Measurements from ENCODE around the gene CACNB4.

- TF ChIP-seq TCF12 (IDR thresholded peaks at IDR 0.05; ENCODE audit: low read depth, low read length) (no peak), SMC3 (IDR thresholded peaks at IDR 0.05; ENCODE audit: borderline replicate concordance, low read length) (no peak), CEBPZ (IDR thresholded peaks at IDR 0.05; ENCODE audit: low read depth, low read length) (no peak), CTCF (IDR thresholded peaks at IDR 0.05 in 2 of 3, conservative IDR thresholded peaks at IDR 0.05 in 1 of 3; ENCODE audit: control insufficient read depth in 2 of 3, extremely low read depth in 1 of 3, insufficient read depth in 1 of 3, low read depth in 3 of 3, low read length in 3 of 3) (no peak), CHD4 (IDR thresholded peaks at IDR 0.05) (no peak), ZNF274 (IDR thresholded peaks at IDR 0.05; ENCODE audit: insufficient read depth, insufficient read length) (no peak)
These were observed 55.9 kb downstream of the CACNB4 start for GRCh38 chr2:152042636-152043615.
